Measurements from ENCODE around the gene SLC25A42. TPM values are rescaled to one million over a fixed set of nuclear protein-coding genes. Genes with fewer than 3 reads are reported as not detected.
"Not testable (repeated sequence)": the region's sequence is repeated elsewhere in the genome, so short reads cannot be mapped to it uniquely, and the experiment has no call there.

SLC25A42 gene
- total RNA-seq, 2 experiments from 2014 or later: 12.2 to 12.4 TPM

DNA sequence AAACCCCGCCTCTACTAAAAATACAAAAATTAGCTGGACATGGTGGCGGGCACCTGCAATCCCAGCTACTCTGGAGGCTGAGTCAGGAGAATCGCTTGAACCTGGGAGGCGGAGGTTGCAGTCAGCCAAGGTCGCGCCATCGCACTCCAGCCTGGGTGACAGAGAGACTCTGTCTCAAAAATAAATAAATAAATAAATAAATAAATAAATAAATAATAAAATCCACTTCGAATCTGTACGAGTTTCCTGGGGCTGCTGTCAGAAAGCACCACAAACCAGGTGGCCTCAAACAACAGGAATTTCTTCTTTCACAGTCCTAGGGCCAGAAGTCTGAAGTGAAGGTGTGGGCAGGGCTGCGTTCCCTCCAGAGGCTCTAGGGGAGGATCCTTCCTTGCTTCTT is 38.8 kb downstream of the SLC25A42 start:
- H3K27ac Mint-ChIP-seq; H3K9me3 Mint-ChIP-seq; H3K4me1 Mint-ChIP-seq (ENCODE audit: low read depth); CTCF ChIA-PET; H3K36me3 Mint-ChIP-seq; DNase-seq; H3K27me3 Mint-ChIP-seq; POLR2A ChIA-PET; H3K4me3 Mint-ChIP-seq; intact Hi-C loops (cut with micrococcal nuclease): not testable (repeated sequence)

DNA sequence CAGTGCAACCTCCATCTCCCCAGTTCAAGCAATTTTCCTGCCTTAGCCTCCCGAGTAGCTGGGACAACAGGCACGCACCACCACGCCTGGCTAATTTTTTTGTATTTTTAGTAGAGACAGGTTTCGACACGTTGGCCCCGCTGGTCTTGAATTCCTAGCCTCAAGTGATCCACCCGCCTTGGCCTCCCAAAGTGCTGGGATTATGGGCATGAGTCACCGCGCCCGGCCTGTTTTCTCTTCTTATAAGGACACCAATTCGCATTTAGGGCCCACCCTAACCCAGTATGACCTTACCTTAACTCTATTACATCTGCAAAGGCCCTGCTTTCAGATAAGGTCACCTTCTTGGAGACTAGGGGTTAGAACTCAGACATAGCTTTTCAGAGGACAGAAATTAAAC is 39.4 kb downstream of the SLC25A42 start:
- POLR2A ChIA-PET: no interaction called here

DNA sequence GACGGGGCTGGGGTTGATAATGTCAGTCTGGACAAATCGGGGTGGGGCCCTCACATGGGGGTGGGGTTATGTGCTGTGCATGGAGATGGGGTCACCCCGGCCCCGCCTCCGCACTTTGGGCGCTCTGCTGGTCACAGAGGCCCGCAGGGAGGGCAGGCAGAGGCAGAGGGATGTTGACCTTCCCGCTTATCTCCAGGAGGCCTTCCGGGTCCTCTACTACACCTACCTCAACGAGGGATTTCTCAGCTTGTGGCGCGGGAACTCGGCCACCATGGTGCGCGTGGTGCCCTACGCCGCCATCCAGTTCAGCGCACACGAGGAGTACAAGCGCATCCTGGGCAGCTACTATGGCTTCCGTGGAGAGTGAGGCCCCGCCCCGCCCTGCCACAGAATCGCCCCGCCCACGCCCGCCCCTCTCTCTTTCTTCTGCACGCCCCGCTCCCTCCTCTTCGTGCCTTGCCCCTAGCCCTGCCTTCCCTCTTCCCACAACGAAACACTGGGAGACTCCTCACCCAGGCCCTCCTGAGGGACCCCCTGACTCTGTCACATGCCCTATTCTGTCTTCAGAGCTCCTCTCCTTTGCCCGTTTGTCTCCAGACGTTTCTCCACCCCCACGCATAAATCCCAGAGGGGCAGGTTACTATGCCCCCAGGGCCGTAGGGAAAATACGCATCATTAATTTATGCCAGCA is 41.7 kb downstream of the SLC25A42 start:
- no peak overlapping the region for H3K4me3 Mint-ChIP-seq
- no peaks in the 10 kb centered on the region for H3K36me3 Mint-ChIP-seq
- POLR2A ChIA-PET: no interaction called here
- no peaks in the 10 kb centered on the region for H3K9me3 Mint-ChIP-seq
- H3K4me1 Mint-ChIP-seq (ENCODE audit: low read depth): no peaks in the 10 kb centered on the region
- no peak for DNase-seq
- intact Hi-C loops (cut with micrococcal nuclease): no loop called here
- no peak overlapping the region for H3K27ac Mint-ChIP-seq
- CTCF ChIA-PET: no interaction called here
- H3K27me3 Mint-ChIP-seq: no peaks in the 10 kb centered on the region

More for the DNA sequence above, 39.4 kb downstream of the SLC25A42 start:
- Mint-ChIP-seq H3K36me3 (no peaks in the 10 kb centered on the region), H3K4me3 (no peak overlapping the region), H3K9me3 (no peaks in the 10 kb centered on the region), H3K27ac (no peak overlapping the region), H3K4me1 (ENCODE audit: low read depth) (no peaks in the 10 kb centered on the region), H3K27me3 (no peaks in the 10 kb centered on the region)
- intact Hi-C loops (cut with micrococcal nuclease): no loop called here
- CTCF ChIA-PET: no interaction called here
- DNase-seq: no peak

DNA sequence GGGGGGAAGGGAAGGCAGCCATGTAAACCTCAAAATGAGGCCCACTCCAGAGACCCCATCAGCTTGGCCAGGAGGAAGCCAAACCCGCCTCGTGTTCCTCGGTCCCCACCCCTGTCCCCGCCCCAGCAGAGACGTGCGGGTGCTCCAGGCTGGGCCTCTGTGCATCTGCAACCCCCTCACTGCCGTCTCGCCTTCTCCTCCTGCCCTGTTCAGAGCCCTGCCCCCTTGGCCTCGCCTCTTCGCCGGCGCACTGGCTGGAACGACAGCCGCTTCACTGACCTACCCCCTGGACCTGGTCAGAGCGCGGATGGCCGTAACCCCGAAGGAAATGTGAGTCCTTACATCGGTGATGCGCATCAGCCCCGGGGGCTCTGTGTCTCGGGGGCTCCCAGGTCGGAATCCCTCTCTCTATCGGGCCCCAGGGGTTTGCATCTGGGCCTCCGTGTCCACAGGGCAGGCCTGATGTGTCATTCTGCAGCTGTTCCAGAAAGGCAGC is 42.3 kb downstream of the SLC25A42 start:
- H3K4me1 Mint-ChIP-seq (ENCODE audit: low read depth): no peaks in the 10 kb centered on the region
- no peaks in the 10 kb centered on the region for H3K27me3 Mint-ChIP-seq
- no peak overlapping the region for H3K27ac Mint-ChIP-seq
- ChIA-PET CTCF (no interaction called here), POLR2A (no interaction called here)
- no peak overlapping the region for H3K4me3 Mint-ChIP-seq
- DNase-seq: no peak
- no peaks in the 10 kb centered on the region for H3K36me3 Mint-ChIP-seq
- intact Hi-C loops (cut with micrococcal nuclease): no loop called here
- no peaks in the 10 kb centered on the region for H3K9me3 Mint-ChIP-seq

DNA sequence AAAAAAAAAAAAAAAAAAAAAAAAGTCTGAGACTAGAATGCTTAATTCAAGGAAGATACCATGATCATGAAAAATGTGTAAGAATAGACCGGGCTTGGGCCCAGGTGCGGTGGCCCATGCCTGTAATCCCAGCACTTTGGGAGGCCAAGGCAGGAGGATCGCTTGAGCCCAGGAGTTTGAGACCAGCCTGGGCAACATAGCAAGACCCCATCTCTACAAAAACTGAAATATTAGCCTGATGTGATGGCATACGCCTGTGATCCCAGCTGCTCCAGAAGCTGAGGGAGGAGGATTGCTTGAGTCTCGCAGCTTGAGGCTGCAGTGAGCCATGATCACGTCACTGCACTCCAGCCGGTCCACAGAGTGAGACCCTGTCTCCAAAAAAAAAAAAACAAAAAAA is 43.1 kb downstream of the SLC25A42 start:
- H3K36me3 Mint-ChIP-seq; H3K4me3 Mint-ChIP-seq; H3K9me3 Mint-ChIP-seq; H3K27me3 Mint-ChIP-seq; POLR2A ChIA-PET; H3K27ac Mint-ChIP-seq; DNase-seq; intact Hi-C loops (cut with micrococcal nuclease); H3K4me1 Mint-ChIP-seq (ENCODE audit: low read depth): not testable (repeated sequence)
- CTCF ChIA-PET: interaction anchor here (0.6 kb wide), 1 partner anchor 27 kb away, joined by 3 read pairs; no protein-coding TSS in a partner anchor

DNA sequence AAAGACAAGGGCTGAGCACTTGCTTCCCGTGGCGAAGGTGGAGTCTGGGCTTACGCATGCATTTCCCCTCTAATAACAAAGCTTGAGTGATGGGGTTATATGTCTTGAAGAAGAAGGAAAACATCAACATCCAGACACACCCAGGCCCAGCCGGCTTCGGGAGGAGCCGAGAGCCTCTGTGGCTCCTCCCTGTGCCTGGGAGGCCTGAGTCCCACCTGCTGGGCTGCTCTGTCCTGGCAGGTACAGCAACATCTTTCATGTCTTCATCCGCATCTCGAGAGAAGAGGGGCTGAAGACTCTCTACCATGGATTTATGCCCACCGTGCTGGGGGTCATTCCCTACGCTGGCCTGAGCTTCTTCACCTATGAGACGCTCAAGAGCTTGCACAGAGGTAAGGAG is 43.9 kb downstream of the SLC25A42 start:
- no peak for DNase-seq
- Mint-ChIP-seq H3K9me3 (no peaks in the 10 kb centered on the region), H3K4me3 (no peak overlapping the region), H3K36me3 (no peaks in the 10 kb centered on the region), H3K27ac (no peak overlapping the region), H3K27me3 (no peaks in the 10 kb centered on the region), H3K4me1 (ENCODE audit: low read depth) (no peaks in the 10 kb centered on the region)
- POLR2A ChIA-PET: no interaction called here
- CTCF ChIA-PET: interaction anchor here (0.6 kb wide), 1 partner anchor 26 kb away, joined by 3 read pairs; no protein-coding TSS in a partner anchor
- intact Hi-C loops (cut with micrococcal nuclease): no loop called here

DNA sequence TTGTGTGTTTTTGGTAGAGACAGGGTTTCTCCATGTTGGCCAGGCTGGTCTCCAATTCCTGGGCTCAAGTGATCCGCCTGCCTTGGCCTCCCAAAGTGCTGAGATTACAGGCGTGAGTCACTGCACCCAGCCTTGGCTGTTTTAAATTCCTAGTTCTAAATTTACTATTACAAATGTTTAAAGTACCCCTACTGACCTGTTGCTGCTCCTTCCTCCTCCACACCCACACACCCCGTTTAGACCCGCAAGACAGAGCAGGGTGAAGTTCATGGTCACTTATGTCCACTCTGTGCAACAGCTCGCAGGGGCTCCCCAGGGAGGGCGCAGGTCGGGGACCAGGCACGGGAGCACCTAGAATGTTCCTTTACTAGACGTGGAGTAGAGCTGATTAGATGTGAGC is 45.8 kb downstream of the SLC25A42 start:
- H3K9me3 Mint-ChIP-seq: no peaks in the 10 kb centered on the region
- H3K27me3 Mint-ChIP-seq: no peaks in the 10 kb centered on the region
- no peaks in the 10 kb centered on the region for H3K36me3 Mint-ChIP-seq
- DNase-seq: no peak
- H3K4me1 Mint-ChIP-seq (ENCODE audit: low read depth): no peaks in the 10 kb centered on the region
- ChIA-PET POLR2A (interaction anchor here (0.6 to 0.8 kb wide), 2 partner anchors 49 to 410 kb away, joined by 3 to 4 read pairs; no protein-coding TSS in a partner anchor), CTCF (no interaction called here)
- H3K27ac Mint-ChIP-seq: no peak overlapping the region
- no peak overlapping the region for H3K4me3 Mint-ChIP-seq
- intact Hi-C loops (cut with micrococcal nuclease): no loop called here

DNA sequence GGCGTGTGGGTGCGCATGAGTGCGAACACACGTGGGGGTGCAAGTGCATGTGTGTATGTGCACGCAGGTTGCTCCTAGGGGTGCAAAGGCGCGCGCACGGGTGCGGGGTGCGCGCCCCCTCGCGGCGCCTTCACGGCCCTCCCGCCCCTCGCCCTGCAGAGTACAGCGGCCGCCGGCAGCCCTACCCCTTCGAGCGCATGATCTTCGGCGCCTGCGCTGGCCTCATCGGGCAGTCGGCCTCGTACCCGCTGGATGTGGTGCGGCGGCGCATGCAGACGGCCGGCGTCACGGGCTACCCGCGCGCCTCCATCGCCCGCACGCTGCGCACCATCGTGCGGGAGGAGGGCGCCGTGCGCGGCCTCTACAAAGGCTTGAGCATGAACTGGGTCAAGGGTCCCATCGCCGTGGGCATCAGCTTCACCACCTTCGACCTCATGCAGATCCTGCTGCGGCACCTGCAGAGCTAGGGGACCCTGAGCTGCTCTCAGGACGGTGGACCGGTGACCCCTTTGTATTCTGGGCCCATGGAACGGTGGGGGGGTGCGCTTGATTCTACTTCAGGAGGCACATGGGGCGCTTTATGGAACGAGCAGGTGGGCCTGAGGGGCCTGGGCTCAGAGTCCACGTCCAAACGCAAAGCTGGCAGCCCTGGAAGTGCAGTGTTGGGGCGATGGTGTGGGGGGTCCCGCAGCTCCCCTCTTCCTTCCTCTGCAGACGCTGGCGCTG is 46.8 kb downstream of the SLC25A42 start:
- CTCF ChIA-PET: no interaction called here
- intact Hi-C loops (cut with micrococcal nuclease): no loop called here

DNA sequence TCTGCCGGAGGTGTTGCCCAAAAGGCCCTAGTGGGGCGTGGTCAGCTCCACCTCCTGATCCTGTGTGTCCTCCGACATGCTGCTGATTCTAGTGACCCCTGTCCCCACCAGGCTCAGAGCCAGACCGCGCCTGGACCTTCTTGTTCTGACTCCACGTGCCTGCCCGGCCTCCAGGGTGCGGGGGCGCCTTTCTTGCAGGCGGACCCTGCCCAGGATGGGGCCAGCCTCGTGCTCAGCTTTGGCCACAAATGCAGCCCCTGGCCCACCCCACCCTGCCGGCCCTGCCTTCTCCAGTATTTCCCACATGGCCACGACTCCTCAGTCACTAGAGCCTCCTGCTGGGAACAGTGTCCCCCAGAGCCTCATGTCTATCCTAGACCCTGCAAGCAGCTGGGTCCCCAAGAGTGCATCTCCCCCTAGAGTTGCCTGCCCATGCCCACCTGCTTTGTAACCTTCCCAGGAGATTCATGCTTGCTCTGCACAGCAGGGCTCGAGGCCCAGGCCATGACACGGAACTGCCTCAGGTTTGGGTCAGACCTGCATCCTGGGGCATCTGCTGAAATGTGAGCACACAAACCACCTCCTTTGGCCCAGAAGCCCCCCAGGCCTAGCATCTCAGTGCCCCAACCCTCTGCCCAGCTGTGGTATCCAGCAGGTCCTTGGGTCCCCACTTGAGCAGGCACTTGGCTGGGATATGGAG is 47.5 kb downstream of the SLC25A42 start:
- H3K36me3 Mint-ChIP-seq: no peaks in the 10 kb centered on the region
- ChIA-PET POLR2A (no interaction called here), CTCF (interaction anchor here (0.7 kb wide), 1 partner anchor 121 kb away, joined by 3 read pairs; no protein-coding TSS in a partner anchor)
- no peak overlapping the region for H3K4me3 Mint-ChIP-seq
- intact Hi-C loops (cut with micrococcal nuclease): no loop called here
- DNase-seq: no peak
- H3K9me3 Mint-ChIP-seq: no peaks in the 10 kb centered on the region
- no peaks in the 10 kb centered on the region for H3K4me1 Mint-ChIP-seq (ENCODE audit: low read depth)
- no peak overlapping the region for H3K27ac Mint-ChIP-seq
- no peaks in the 10 kb centered on the region for H3K27me3 Mint-ChIP-seq

More for the DNA sequence above, 46.8 kb downstream of the SLC25A42 start:
- POLR2A ChIA-PET: interaction anchor here (0.8 kb wide), 1 partner anchor 48 kb away, joined by 3 read pairs; no protein-coding TSS in a partner anchor
- peak; percentile 31 for DNase-seq
- Mint-ChIP-seq H3K4me1 (ENCODE audit: low read depth) (no peaks in the 10 kb centered on the region), H3K36me3 (no peaks in the 10 kb centered on the region), H3K4me3 (no peak overlapping the region), H3K27me3 (no peaks in the 10 kb centered on the region), H3K27ac (no peak overlapping the region), H3K9me3 (no peaks in the 10 kb centered on the region)

DNA sequence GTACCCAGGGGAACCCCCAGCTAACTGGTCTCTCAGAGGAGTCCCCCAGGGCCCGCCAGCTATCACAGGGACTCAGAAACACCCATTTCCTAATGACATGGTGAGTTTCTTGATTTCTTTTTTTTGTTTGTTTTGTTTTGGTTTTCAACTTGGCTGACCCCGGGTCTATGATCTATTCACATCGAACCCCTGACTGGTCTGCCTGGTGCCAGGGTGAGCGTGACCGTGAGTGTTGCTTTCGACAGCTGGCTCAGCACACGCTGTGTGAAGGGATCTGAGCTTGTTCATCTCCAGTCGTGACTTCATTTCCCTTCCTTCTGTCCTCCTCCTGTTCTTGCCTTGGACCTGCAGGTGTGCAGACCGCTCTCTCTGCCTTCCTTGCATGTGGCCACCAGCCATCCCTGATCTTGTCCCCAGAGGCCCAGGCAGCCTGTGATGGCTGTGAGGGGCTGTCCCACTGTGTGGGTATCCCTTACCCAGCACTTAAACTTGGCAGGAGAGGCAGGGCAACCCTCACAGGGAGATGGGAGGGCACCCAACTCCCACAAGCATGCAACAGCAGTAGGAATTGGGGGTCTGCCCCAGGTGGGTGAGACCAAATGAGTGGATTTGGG is 48.3 kb downstream of the SLC25A42 start:
- H3K36me3 Mint-ChIP-seq: no peaks in the 10 kb centered on the region
- ChIA-PET CTCF (interaction anchor here (0.7 to 1.2 kb wide), 2 partner anchors 47 to 122 kb away, joined by 3 to 4 read pairs; no protein-coding TSS in a partner anchor), POLR2A (no interaction called here)
- no peaks in the 10 kb centered on the region for H3K9me3 Mint-ChIP-seq
- intact Hi-C loops (cut with micrococcal nuclease): no loop called here
- DNase-seq: no peak
- H3K27me3 Mint-ChIP-seq: no peaks in the 10 kb centered on the region
- no peaks in the 10 kb centered on the region for H3K4me1 Mint-ChIP-seq (ENCODE audit: low read depth)
- no peak overlapping the region for H3K27ac Mint-ChIP-seq
- H3K4me3 Mint-ChIP-seq: no peak overlapping the region

DNA sequence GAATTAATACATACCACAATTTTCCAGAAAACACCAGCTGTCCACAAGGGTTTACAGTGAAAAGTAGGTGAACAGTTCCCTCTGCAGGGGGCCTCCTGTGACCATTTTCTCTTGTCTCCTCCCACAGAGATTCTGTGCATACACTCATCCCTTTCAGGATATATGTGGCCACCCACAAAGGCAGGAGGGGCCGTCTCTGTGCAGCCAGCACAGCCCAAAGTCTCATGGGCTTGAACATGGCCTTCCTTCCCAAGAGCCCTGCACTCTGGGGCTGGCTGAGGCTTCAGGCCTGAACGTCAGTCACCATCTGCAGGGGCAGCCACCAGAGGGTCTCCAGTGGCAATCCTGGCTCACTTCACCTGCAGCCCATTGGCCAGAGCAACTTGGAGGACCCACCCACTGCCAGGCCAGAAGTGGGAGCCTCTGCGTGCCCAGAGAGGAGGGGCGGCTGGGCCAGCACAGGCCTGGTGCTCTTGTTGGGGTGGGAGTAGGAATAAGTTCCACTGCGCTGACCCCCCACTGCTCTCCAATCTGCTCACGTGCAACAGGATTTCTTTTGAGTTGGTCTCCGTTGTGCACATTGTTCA is 49.3 kb downstream of the SLC25A42 start:
- peak; percentile 12 for DNase-seq
- no peaks in the 10 kb centered on the region for H3K36me3 Mint-ChIP-seq
- intact Hi-C loops (cut with micrococcal nuclease): no loop called here
- H3K27me3 Mint-ChIP-seq: no peaks in the 10 kb centered on the region
- no peak overlapping the region for H3K27ac Mint-ChIP-seq
- H3K4me1 Mint-ChIP-seq (ENCODE audit: low read depth): no peaks in the 10 kb centered on the region
- POLR2A ChIA-PET: no interaction called here
- no peaks in the 10 kb centered on the region for H3K9me3 Mint-ChIP-seq
- CTCF ChIA-PET: interaction anchor here (1.2 kb wide), 1 partner anchor 48 kb away, joined by 4 read pairs; no protein-coding TSS in a partner anchor
- no peak overlapping the region for H3K4me3 Mint-ChIP-seq
